NCI-H345 (cell line): ENCODE measurements around the gene RNASE8.

ENCODE experiments used
- DNase-seq: peaks from one replicate; lab custom pipeline; 2025; lab: John Stamatoyannopoulos, UW

Gene RNASE8

DNA sequence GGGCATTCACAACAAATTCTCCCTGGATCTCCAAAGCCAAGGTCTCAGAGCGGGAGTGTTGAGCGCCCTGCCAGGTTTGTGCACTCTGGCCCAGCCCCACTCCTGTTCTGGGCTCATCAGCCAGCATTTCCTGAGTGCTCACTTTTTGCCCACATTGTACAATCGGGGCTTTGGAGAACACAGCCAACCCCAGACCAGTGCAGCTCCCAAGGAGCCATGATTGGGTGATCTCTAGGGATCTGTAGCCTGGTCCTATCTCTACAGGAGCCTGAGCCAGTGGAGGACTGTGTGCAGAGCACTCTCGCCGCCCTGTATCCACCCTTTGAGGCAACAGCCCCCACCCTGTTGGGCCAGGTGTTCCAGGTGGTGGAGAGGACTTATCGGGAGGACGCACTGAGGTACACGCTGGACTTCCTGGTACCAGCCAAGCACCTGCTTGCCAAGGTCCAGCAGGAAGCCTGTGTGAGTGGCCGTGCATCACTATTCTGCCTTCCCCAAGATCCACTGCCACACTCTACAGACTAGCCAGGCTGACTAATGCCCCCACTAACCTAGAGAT lies 15.2 kb downstream of the RNASE8 start:
- DNase-seq = no peak

DNA sequence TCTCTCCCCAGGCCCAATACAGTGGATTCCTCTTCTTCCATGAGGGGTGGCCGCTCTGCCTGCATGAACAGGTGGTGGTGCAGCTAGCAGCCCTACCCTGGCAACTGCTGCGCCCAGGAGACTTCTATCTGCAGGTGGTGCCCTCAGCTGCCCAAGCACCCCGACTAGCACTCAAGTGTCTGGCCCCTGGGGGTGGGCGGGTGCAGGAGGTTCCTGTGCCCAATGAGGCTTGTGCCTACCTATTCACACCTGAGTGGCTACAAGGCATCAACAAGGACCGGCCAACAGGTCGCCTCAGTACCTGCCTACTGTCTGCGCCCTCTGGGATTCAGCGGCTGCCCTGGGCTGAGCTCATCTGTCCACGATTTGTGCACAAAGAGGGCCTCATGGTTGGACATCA lies 16.3 kb downstream of the RNASE8 start:
- no peak for DNase-seq

DNA sequence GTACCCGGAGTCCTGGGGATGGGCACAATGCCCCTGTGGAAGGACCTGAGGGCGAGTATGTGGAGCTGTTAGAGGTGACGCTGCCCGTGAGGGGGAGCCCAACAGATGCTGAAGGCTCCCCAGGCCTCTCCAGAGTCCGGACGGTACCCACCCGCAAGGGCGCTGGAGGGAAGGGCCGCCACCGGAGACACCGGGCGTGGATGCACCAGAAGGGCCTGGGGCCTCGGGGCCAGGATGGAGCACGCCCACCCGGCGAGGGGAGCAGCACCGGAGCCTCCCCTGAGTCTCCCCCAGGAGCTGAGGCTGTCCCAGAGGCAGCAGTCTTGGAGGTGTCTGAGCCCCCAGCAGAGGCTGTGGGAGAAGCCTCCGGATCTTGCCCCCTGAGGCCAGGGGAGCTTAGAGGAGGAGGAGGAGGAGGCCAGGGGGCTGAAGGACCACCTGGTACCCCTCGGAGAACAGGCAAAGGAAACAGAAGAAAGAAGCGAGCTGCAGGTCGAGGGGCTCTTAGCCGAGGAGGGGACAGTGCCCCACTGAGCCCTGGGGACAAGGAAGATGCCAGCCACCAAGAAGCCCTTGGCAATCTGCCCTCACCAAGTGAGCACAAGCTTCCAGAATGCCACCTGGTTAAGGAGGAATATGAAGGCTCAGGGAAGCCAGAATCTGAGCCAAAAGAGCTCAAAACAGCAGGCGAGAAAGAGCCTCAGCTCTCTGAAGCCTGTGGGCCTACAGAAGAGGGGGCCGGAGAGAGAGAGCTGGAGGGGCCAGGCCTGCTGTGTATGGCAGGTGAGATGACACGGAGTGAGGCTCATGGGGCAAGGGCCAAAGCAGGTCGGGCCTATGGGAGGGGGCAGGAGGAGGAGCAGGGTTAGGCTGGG lies 17.0 kb downstream of the RNASE8 start:
- no peak for DNase-seq

DNA sequence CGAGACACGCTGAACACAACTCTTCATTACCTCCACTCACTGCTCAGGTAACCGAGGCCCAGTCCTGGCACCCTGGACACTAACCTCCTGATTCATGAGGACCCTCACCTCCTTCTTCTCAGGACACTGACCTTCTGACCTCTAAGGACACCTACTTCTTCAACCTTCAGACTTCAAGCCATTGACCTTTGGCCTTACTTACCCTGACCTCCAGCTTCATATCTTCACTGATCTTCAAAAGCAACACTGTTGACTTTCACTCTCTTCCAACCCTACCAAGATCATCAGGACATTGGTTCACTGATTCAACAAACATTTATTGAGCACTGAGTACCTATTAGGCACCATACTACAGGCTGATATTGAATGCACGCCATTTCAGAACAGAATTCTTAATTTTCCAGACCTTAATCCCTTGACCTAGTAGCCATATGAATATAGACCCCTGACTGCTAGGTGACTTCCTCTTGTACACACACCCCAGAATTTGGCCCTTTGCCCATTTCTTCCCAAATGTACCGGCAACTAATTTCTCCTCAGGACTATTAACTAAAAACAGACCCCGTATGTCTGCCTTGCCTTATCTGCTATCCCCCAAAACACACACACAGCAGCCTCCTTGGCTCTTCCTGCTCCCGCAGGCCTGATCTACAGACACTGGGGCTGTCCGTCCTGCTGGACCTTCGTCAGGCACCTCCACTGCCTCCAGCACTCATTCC lies 18.3 kb downstream of the RNASE8 start:
- no peak for DNase-seq

DNA sequence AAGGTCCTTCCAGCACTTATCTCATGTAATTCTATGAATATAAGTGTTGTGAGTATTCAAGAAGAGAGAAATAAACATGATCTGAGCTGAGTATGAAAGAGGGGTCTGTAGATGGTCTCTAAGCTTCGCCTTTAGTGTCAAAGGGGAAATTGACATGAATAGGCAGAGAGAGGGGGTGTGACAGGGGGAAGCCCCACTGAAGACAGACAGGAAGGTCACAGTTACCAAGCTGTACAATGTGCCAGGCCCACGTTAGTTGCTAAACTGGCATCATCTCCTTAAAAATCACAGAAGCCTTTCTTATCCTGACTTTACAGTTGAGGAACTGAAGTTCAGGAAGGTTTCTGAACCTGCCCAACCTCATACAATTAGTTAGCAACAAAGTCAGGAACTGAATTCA lies 20.1 kb downstream of the RNASE8 start:
- DNase-seq = no peak

DNA sequence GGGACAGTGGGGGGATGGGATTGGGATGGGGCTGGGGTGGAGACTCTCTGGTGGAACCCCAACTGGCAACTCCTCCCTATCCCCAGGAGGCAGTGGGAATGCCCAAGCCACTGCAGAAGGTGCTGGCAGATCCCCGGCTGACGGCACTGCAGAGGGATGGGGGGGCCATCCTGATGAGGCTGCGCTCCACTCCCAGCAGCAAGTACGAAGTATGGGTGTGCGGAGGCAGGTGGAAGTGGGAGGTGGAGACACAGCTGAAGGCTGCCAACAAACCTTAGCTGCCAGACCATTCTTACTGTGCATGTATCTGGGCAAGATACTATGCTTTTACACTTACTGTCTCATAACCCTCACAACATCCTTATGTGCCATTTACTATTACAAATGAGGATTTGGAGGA lies 20.7 kb downstream of the RNASE8 start:
- DNase-seq = no peak

DNA sequence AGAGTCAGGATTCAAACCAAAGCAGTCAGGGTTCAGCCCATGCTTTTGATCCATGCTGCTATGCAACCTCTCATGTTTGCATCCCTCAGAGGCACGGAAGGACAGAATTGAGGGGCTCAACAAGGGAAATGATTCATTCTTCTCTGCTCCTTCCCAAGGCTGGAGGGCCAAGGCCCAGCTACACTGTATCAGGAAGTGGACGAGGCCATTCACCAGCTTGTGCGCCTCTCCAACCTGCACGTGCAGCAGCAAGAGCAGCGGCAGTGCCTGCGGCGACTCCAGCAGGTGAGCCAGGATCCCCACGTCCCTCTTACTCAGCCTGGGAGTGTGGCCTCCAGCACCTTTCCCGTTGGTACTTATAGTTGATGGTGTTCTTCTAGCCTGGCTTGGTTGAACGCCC lies 21.1 kb downstream of the RNASE8 start:
- DNase-seq = no peak

DNA sequence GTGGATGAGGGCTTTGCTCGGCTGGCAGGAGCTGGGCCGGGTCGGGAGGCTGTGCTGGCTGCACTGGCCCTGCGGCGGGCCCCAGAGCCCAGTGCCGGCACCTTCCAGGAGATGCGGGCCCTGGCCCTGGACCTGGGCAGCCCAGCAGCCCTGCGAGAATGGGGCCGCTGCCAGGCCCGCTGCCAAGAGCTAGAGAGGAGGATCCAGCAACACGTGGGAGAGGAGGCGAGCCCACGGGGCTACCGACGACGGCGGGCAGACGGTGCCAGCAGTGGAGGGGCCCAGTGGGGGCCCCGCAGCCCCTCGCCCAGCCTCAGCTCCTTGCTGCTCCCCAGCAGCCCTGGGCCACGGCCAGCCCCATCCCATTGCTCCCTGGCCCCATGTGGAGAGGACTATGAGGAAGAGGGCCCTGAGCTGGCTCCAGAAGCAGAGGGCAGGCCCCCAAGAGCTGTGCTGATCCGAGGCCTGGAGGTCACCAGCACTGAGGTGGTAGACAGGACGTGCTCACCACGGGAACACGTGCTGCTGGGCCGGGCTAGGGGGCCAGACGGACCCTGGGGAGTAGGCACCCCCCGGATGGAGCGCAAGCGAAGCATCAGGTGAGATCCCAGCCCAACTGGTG lies 24.0 kb downstream of the RNASE8 start:
- no peak for DNase-seq

DNA sequence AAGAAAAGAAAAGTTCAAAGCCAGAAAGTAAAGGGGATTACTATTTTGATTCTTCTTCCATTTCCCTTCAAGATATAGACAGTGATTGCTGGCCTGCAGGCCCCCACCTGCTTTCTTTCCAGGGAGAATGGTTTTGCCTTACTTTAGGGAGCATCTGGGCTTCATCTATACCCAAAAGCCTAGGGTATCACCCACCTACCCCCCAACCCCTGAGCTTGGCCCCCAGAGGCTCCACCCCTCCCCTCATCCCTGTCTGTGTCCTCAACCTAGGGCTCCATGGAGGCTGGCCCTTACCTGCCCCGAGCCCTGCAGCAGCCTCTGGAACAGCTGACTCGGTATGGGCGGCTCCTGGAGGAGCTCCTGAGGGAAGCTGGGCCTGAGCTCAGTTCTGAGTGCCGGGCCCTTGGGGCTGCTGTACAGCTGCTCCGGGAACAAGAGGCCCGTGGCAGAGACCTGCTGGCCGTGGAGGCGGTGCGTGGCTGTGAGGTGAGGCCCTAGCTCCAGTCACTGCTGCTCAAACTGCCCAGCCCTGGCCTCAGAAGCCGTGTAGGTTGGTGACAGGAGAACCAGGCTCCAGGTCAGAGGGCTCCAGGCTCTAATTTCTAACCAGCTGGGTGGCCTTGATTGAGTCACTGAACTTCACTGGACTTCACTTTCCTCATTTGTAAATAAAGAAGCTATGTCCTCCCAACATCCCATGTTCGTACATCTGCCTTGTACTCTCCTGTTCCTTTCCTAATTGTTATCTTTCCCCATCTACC lies 26.1 kb downstream of the RNASE8 start:
- DNase-seq = no peak

DNA sequence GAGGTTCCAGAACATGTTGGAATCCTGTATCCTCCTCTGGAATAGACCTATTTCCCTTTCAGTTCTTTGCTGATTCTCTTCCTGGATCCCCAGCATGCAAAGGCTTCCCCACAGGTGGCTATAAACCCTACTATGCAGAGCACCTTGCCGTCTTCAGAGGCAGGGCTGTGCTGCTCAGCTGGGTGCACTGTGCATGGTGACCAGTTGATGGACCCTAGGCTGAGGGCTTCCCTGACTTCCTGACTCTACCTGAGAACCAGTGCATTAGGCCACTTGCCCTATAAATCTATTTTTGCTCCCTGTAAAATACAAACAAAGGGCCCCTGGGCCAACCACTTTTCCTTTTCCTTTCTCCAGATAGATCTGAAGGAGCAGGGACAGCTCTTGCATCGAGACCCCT lies 26.8 kb downstream of the RNASE8 start:
- DNase-seq = no peak

DNA sequence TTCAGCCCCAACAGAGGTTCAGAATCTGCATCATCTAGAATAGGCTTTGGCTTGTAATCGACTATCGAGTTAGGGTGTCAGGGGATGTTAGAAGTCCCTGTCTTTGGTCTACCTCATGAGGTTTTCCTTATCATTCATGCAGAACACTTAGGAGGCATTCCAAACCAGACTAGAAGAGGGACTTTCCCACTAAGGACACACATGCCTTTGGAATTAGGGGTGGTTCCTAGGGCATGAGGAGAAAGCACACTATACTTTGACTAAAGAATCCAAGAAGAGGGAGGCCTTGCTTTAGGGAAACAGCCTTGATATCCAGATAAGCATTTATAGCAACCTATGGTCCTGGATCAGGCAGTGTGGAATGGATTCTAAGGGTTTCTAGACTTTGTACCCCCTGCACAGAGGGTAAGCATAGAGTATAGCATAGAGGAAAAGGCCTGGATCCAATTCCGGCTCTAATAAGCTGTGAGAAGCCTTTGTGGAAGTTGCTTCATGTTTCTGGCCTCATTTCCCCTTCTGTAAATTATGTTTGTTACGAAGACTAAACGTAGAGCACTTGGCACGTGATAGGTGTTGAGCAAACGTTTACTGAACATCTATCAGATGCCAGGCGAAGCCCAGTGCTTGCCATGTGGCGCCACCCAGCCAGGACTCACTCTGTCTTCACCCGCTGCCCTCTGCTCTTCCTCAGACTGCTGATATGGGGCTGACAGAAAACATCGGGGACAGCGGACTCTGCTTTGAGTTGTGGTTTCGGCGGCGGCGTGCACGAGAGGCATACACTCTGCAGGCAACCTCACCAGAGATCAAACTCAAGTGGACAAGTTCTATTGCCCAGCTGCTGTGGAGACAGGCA lies 27.6 kb downstream of the RNASE8 start:
- DNase-seq = no peak

DNA sequence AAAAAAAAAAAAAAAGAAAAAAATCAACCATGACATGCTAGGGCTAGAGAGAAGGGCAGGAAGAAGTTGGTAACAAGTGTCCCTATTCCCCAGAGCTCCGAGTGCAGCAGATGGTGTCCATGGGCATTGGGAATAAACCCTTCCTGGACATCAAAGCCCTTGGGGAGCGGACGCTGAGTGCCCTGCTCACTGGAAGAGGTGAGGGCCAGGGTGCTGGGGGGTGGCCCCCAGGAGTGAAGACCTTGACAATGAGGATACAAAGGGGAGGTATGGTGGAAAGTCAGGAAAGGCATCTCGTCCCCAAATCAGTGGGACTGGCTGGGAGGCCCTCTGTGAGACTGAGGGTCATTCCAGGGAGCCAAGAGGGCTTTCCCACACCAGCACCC lies 29.3 kb downstream of the RNASE8 start:
- DNase-seq = no peak

DNA sequence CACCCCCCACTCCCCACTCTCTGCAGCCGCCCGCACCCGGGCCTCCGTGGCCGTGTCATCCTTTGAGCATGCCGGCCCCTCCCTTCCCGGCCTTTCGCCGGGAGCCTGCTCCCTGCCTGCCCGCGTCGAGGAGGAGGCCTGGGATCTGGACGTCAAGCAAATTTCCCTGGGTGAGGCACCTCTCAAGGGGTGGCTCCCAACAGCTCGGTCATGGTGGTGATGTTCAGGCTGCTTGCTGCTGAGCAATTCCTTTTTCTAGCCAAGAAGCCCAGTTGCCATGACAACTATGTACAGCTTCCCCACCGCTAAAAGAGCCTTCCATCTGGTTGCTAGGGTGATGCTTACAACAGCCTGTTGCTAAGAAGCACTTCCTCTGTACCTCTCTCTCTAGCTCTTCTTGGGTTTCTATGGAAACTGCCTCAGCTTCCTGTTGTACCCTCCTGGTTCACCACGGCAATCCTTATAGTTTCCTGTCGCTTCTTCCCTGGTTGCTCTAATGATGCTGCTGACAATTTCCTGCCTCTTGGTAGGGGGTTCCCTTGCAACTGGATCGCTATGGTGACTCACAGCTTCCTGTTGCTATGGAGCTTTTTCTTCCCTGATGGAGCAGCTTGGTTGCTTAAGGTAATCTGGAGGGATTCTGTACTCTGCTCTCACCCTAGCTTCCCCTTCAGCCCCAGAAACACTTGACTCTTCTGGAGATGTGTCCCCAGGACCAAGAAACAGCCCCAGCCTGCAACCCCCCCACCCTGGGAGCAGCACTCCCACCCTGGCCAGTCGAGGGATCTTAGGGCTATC lies 29.9 kb downstream of the RNASE8 start:
- DNase-seq = no peak

DNA sequence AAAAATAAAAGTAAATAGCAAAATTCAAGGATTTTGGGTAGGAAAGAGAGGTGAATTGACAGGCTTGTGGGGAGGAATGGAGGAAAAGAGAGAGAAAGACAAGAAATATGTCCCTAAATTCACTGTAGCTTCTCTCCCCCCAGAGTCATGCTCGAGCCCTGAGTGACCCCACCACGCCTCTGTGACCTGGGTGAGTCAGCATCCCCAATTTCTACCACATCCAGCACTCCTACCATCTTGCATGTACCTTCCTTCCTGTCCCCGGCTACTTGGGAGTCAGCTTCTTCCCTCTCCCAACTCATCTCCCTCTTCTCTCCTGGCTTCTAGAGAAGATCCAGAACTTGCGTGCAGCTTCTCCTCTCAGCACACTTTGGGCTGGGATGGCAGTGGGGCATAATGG lies 31.1 kb downstream of the RNASE8 start:
- no peak for DNase-seq

DNA sequence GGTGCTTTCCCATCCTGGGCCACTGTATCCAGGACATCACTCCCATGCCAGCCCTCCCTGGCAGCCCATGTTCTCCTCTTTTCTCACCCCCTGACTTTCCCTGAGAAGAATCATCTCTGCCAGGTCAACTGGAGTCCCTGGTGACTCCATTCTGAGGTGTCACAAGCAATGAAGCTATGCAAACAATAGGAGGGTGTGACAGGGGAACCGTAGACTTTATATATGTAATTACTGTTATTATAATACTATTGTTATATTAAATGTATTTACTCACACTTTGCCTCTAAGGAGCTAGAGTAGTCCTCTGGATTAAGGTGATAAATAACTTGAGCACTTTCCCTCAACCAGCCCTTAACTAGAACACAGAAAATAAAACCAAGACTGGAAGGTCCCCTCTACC lies 31.6 kb downstream of the RNASE8 start:
- no peak for DNase-seq

DNA sequence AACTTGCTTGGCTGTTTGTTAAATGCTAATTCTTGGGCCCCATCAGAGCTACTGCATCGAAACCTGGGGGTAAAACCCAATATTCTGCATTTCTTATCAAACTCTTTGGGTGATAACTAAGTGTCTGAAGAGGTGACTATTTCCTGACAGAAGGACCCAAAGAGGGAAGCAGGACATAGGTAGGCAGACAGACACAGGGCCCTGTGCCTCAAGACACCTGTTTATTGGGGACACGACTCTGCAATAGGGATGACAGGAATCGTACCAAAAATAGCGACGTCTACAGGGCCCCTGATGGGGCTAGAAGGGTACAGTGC lies 32.2 kb downstream of the RNASE8 start:
- no peak for DNase-seq

DNA sequence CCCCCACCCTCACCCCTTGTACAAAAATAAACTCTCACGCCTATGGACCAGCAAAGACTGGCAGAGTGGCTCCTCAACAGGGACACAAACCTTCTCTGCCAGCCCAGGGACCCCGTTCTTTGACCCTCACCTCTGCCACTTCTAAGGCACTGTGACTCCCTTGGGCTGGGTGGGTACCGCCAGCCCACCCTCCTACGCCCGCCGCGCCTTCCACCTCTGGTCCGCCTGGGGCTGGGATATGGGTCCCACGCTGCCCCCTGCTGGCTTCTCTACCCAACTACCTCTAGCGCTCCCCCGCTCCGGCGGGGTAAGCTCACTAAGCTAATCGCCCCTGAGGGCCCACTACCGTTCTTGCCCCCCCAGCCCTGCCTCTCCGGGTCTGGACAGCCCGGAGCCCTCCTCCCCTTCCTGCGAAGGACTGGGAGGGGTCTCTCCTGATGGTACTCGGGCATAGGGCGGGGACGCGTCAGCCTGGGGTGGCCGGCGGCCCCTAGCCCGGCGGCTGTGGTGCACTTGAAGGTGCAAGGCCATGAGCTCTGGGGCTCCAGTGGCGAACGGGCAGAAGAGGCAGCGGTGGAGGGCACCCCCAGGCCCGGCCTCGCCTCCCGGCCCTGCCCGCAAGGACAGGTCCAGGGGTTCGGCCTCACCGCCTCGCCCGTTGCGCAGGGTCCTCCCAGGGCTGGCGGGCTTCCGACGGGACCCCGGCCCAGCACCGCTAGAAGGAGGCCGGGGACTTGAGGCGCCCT lies 32.7 kb downstream of the RNASE8 start:
- peak; percentile 4 for DNase-seq

DNA sequence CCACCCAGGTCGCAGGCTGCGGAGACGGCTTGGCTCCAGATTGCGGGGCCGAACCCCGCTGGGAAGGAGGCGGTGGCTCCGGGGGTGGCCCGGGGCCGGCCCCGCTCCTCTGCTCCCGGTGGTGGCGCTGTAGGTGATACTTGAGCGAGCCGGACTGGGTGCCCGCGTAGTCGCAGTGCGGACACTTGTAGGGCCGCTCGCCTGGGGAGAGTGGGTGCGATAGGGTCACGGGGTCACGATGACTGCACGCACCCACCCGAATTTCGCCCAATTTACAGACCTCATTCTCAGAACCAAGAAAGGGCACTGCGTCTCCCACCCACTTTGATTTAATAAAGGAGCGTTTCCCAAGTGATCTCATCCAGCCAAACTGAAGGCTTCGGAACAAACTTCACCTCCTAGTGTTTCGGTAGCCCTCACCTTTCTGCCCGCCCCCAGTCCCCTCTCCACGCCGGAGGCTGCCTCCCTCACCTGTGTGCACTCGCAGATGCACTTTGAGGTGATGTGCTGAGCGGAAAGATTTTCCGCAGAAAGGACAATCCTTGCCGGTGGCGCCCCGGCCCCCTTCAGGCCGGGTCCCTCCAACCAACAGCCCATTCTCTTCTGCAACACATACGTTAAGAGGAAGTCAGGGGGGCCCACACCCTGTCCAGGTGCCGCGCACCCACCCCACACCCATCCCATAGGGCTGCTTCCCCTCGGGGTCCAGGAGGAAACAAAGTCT lies 33.5 kb downstream of the RNASE8 start:
- no peak for DNase-seq

DNA sequence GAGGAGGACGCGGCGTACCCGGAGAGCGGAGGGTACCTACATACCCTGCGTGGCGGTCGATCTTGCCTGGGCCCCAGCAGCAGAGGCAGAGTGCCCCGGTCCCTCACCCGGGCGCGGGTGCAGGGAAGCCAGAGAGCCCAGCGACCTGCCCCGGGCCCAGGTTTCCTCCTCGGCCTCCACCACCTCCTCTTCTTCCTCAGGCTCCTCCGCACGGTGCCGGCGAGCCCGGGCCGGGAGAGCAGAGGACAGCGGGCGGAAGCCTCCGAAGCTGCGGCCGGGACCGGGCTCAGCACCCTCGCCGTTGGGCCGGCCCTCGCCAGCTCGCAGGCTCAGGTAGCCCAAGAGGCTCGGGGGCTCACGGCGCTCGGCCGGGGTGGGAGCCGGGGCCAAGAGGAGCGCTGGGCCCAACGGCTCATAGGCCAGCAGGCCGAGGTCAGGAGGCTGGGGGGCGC lies 34.2 kb downstream of the RNASE8 start:
- DNase-seq = no peak
